GM13977 (cell line): ENCODE measurements around the gene FCAMR.

Experiments used
- DNase-seq: peaks from one replicate; pipeline ENCODE4 v3.0.0; 2012; ENCODE audit warnings: low spot score
- in situ Hi-C: fragments of 300-500 bp; cut with MboI; formaldehyde crosslinking; loops from one replicate; pipeline ENCODE4 v1.12.0; 2022; ENCODE audit warnings: low sequenced_read_pairs, low pct_unique_long_range_greater_than_20kb, mixed read lengths, inconsistent platforms; ENCODE audit not compliant: unreplicated experiment
- TF ChIP-seq, protein P1 (sequence below): IDR thresholded peaks from 2 replicates; pipeline ENCODE4 v1.5.1; 2012; ENCODE audit warnings: mild to moderate bottlenecking, control low read depth; ENCODE audit not compliant: insufficient read depth; ENCODE audit errors: extremely low read depth, missing control alignments

The FCAMR gene

GRCh38 chr1:207015791-207016190 is 45.5 kb upstream of the FCAMR start:
- DNase-seq, result no peak
- in situ Hi-C loops, result no loop called here
- TF ChIP-seq, protein P1, sequence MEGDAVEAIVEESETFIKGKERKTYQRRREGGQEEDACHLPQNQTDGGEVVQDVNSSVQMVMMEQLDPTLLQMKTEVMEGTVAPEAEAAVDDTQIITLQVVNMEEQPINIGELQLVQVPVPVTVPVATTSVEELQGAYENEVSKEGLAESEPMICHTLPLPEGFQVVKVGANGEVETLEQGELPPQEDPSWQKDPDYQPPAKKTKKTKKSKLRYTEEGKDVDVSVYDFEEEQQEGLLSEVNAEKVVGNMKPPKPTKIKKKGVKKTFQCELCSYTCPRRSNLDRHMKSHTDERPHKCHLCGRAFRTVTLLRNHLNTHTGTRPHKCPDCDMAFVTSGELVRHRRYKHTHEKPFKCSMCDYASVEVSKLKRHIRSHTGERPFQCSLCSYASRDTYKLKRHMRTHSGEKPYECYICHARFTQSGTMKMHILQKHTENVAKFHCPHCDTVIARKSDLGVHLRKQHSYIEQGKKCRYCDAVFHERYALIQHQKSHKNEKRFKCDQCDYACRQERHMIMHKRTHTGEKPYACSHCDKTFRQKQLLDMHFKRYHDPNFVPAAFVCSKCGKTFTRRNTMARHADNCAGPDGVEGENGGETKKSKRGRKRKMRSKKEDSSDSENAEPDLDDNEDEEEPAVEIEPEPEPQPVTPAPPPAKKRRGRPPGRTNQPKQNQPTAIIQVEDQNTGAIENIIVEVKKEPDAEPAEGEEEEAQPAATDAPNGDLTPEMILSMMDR, result no peak

DNA sequence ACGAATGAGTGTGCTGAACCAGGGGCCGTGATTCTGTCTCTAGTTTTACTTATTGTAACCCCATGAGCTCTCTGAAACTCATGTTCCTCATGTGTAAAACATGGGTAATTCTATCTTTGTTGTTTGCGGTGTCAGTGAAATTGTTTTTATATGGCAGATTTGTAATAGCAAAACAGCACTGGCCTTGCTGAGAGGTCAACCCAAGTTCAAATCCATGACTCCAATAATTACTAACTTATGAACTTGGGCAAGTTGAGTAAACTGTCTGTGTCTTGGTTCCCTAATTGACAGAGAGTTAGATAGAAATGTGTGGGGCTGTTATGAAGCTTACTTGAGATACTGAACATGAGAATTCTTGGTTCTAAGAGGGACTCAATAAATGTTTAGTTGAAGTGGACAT is 44.5 kb upstream of the FCAMR start:
- in situ Hi-C loops, result no loop called here
- DNase-seq, result no peak
- TF ChIP-seq, protein P1, result no peak

DNA sequence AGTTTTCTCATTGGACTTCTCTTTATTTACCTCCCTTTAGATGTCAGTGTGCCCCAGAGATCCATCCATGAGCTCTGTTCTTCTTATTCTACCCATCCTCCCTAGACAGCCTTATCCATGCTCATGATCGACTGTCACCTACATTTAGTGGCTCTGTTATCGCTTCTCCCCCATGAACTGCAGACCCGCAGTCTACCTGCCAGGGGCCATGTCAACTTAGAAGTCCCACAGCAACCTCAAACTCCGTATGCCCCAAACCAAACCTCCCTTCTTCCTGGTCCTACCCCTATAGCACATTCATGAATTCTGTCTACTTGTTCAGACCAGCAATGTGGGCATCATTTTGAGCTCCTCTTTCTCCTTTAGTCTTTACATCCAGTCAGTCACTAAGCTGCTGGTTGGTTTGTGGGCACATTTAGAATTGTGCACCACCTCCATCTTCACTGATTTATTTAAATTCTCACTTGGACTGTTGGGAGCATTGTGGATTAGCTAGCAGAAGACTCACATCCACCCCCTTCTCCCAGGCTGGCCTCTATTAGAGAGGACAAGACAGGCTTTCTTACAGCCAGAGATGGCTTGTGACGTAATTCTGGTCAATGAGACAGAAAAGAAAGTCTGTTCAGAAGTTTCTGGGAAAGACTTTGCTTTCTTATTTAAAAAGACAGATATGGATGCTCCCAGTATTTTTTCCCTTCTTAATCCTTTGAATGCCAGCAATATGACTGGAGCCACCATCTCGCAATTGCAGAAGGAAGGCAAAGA is 43.2 kb upstream of the FCAMR start:
- TF ChIP-seq, protein P1, result no peak
- in situ Hi-C loops, result no loop called here
- no peak for DNase-seq

GRCh38 chr1:207010726-207011125 is 40.5 kb upstream of the FCAMR start:
- TF ChIP-seq, protein P1, result no peak
- in situ Hi-C loops, result no loop called here
- DNase-seq, result no peak

DNA sequence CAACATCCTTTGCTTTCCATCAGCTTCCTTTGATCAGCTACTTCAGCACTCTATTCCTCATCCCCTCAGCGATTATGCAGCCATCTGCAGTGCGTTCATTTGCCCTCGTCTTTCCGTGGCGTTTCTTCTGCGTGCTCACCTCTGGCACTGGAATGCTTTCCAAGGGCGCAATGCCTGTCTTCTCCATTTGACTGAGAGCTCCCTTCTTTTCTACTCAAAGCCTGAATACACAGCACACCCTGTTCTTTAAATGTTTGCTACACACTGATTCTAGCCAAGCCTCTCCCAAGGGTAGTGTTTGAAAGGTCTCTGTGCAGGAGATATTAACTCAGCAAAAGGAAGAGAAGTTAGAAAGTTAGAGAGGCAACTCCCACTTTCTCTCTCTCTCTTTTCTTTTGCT is 39.7 kb upstream of the FCAMR start:
- no peak for DNase-seq
- in situ Hi-C loops, result no loop called here
- TF ChIP-seq, protein P1, result no peak

DNA sequence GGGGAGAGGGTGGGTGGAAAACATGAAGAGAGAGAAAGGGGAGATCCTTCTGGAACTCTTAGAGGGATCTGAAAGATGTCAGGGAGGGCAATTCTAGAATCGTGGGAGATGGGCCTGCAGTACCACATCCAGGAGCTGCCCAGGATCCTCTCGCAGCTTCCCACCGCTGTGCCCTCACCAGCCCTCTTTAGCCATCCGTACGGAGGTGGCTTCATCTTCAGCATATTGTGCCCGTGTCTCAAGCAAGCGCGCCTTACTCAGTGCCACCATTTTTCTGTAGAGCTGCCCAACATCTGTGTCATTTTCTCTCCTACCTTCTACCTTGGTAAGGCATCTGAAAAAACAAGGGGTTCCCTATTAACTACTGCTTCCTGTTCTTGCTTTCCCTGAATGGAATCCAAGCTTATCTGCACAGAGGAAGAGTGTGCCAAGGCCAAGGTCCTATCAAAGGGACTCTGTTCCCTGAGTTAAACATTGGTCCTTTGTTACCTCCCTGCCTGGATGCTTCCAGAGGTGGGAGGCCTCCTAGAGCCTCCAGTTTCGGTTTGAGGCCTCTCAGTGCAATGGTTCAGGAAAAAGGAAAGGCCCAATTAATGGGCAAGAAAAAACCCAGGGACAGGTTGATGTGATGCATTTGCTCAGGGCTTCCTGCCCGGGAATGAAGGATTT is 39.1 kb upstream of the FCAMR start:
- no peak for DNase-seq
- in situ Hi-C loops, result no loop called here
- TF ChIP-seq, protein P1, result no peak
